Measurements from ENCODE around the gene CYB5B. TPM values are rescaled to one million over a fixed set of nuclear protein-coding genes. Genes with fewer than 3 reads are reported as not detected.
A peak's percentile ranks its signal among the peaks of the same experiment; 100 is the strongest.
"Not testable (repeated sequence)": the region's sequence is repeated elsewhere in the genome, so short reads cannot be mapped to it uniquely, and the experiment has no call there.

CYB5B gene
- total and polyA plus RNA-seq, 4 donors: 61.8 to 105 (median 97.6) TPM

DNA sequence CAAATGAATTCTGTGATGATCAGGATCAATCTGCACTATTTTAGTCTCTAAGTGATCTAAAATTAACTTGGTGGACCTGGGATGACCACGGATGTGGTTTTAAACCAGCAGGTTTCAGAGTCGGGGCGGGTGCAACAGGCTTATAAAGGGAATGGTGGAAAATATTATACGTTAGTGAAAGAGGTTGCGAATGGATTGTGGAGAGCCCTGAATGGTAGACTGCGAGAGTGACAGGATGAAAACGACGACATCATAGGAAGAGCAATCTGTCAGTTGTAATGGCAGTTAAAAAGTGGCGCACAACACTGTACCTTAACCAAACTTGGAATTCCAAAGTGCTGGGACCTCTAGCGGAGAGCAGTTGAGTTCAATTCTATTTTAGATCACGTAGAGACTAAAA is 1.2 kb upstream of the CYB5B start:
- peaks cover 12% of the 10 kb centered on the region for H3K36me3 ChIP-seq (ENCODE audit: control insufficient read depth, insufficient read depth, low read length)
- no peak overlapping the region for H3K27ac ChIP-seq (ENCODE audit: low read depth, low read length)
- no peak for DNase-seq (ENCODE audit: low read depth in 4 of 6, low spot score in 6 of 6)
- H3K4me1 ChIP-seq (ENCODE audit: control insufficient read depth, insufficient read depth, low read length): peaks cover 8% of the 10 kb centered on the region
- whole genome bisulfite sequencing (ENCODE audit: insufficient coverage): 83% methylated on average over 8 of the region's 11 CpGs
- no peak overlapping the region for H3K4me3 ChIP-seq (ENCODE audit: low read depth, low read length)
- no peaks in the 10 kb centered on the region for H3K27me3 ChIP-seq (ENCODE audit: control insufficient read depth, insufficient read depth, low read length)
- no peaks in the 10 kb centered on the region for H3K9me3 ChIP-seq (ENCODE audit: control insufficient read depth, insufficient read depth, low read length)

DNA sequence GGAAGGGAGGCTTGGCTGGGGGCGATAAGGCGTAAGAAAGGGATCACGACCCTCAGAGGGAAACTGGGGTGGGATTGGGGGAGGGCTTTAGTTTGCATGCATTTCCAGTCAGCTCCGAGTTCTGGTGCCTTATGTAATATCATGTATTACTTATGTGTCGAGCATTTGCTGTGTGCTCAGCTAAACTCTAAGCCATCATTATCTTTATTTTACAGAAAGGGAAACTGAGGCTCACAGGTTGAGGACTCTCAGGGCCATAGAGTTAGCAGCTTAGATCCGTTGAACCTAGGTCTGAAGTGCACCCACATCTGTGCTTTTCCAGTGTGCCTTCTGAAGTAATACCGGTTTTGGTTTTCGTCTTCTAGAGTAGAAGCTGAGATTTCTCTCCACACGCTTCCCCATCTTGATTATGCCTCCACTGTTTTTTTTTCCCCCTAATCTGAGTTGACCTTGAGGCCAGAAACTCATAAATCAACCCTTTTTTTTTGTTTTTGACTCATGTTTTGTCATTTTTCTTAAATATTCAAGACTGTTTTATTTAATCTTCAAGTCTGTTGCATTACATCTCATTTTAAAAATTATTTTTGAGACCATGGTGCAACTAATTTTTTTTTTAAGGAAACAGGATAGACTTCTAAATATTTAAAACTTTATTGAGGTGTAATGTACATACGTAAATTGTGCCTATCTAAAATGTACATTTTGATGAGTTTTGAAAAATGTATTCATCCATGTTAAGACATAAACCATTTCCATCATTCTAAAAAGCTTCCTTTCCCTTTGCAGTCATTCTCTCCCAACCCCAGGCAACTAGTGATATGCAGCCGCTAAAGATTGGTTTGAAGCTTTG is 741 bp downstream of the CYB5B start:
- peaks cover 8% of the 10 kb centered on the region for H3K4me1 ChIP-seq (ENCODE audit: control insufficient read depth, insufficient read depth, low read length)
- WGBS (ENCODE audit: insufficient coverage): 0% methylated on average over 5 of the region's 11 CpGs

DNA sequence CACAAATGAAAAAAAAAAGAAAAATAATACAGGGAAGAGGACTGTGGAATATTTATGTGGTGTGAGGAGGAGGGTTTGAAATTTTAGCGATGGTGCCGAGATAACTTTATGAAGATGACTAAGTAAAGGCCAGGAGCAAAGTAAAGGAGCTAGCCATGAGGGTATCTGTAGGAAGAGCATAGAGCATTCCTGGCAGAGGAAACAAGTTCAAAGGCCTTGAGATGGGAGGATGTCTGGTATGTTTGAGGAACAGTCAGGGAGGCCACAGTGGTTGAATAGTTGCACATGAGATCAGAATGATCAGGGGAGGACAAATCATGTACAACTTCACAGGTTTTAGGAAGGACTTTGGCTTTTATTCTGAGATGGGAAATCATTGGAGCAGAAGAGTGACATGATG is 4.2 kb downstream of the CYB5B start:
- Histone ChIP-seq H3K27me3 (ENCODE audit: control insufficient read depth, insufficient read depth, low read length) (no peaks in the 10 kb centered on the region), H3K4me3 (ENCODE audit: low read depth, low read length) (no peak overlapping the region), H3K27ac (ENCODE audit: low read depth, low read length) (no peak overlapping the region), H3K36me3 (ENCODE audit: control insufficient read depth, insufficient read depth, low read length) (peaks cover 40% of the 10 kb centered on the region), H3K9me3 (ENCODE audit: control insufficient read depth, insufficient read depth, low read length) (no peaks in the 10 kb centered on the region), H3K4me1 (ENCODE audit: control insufficient read depth, insufficient read depth, low read length) (peaks cover 4% of the 10 kb centered on the region)
- no peak for DNase-seq (ENCODE audit: low read depth in 4 of 6, low spot score in 6 of 6)
- WGBS (ENCODE audit: insufficient coverage): 100% methylated on average over 2 of the region's 2 CpGs

More for the DNA sequence above, 741 bp downstream of the CYB5B start:
- peaks cover 18% of the 10 kb centered on the region for H3K36me3 ChIP-seq (ENCODE audit: control insufficient read depth, insufficient read depth, low read length)
- DNase-seq (ENCODE audit: low read depth in 4 of 6, low spot score in 6 of 6): no peak
- no peaks in the 10 kb centered on the region for H3K27me3 ChIP-seq (ENCODE audit: control insufficient read depth, insufficient read depth, low read length)
- peak overlapping the region; percentile 88 for H3K27ac ChIP-seq (ENCODE audit: low read depth, low read length)
- no peaks in the 10 kb centered on the region for H3K9me3 ChIP-seq (ENCODE audit: control insufficient read depth, insufficient read depth, low read length)
- H3K4me3 ChIP-seq (ENCODE audit: low read depth, low read length): peak overlapping the region; percentile 81

DNA sequence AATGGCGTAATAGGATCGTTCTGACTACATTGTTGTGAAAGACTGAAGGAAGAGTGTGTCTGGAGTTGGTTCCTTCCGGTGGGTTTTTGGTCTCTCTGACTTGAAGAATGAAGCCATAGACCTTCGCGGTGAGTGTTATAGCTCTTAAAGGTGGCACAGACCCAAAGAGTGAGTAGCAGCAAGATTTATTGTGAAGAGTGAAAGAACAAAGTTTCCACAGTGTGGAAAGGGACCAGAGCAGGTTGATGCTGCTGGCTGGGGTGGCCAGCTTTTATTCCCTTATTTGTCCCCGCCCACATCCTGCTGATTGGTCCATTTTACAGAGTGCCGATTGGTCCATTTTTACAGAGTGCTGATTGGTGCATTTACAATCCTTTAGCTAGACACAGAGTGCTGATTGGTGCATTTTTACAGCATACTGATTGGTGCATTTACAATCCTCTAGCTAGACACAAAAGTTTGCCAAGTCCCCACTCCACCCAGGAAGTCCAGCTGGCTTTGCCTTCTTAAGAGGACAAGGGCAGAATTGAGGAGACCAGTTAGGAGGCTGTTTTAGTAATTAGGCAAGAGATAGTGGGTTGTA is 4.7 kb downstream of the CYB5B start:
- not testable (repeated sequence) for H3K9me3 ChIP-seq (ENCODE audit: control insufficient read depth, insufficient read depth, low read length); H3K4me3 ChIP-seq (ENCODE audit: low read depth, low read length); H3K27ac ChIP-seq (ENCODE audit: low read depth, low read length); DNase-seq (ENCODE audit: low read depth in 4 of 6, low spot score in 6 of 6); H3K27me3 ChIP-seq (ENCODE audit: control insufficient read depth, insufficient read depth, low read length); H3K4me1 ChIP-seq (ENCODE audit: control insufficient read depth, insufficient read depth, low read length)
- WGBS (ENCODE audit: insufficient coverage): 99% methylated on average over 6 of the region's 7 CpGs
- peaks cover 40% of the 10 kb centered on the region for H3K36me3 ChIP-seq (ENCODE audit: control insufficient read depth, insufficient read depth, low read length)

DNA sequence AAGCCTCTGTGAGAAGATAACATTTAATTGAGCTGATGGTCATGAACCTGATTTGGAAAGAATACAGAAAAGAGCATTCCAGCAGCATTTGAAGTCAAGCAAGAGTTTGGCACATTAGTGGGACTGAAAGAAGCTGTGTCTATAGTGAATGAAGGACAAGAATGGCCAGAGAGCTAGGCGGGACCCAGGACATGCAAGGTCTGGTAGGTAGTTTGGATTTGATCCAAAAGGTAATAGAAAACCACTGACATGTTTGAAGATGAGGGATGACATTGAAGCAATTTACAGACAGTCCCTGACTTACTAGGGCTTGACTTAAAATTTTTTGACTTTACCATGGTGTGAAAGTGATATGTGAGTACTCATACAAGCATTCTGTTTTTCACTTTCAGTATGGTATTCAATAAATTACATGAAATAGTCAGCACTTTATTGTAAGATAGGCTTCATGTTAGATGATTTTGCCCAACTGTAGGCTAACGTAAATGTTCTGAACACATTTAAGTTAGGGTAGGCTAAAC is 7.6 kb downstream of the CYB5B start:
- H3K4me1 ChIP-seq (ENCODE audit: control insufficient read depth, insufficient read depth, low read length): no peaks in the 10 kb centered on the region

DNA sequence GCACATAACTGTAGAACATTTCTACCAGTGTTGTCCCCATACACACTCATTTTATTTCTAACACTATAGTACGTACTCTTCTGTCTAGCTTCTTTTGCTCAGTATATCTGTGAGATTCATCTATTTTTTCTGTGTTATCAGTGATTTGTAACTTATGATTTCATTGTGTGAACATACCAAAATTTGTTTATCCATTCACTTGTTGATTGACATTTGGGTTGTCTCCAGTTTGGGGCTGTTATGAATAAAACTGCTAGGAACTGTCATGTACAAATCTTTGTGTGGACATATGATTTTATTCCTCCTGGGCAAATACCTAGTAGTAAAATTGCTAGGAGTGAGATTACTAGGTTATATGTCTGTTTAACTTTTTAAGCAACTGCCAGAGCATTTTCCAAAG is 9.6 kb downstream of the CYB5B start:
- Histone ChIP-seq H3K4me3 (ENCODE audit: low read depth, low read length) (no peak overlapping the region), H3K9me3 (ENCODE audit: control insufficient read depth, insufficient read depth, low read length) (no peaks in the 10 kb centered on the region), H3K27ac (ENCODE audit: low read depth, low read length) (no peak overlapping the region), H3K27me3 (ENCODE audit: control insufficient read depth, insufficient read depth, low read length) (no peaks in the 10 kb centered on the region), H3K4me1 (ENCODE audit: control insufficient read depth, insufficient read depth, low read length) (no peaks in the 10 kb centered on the region), H3K36me3 (ENCODE audit: control insufficient read depth, insufficient read depth, low read length) (peaks cover 27% of the 10 kb centered on the region)
- no peak for DNase-seq (ENCODE audit: low read depth in 4 of 6, low spot score in 6 of 6)
- no CpG with 5 or more reads among the region's 1 CpG for WGBS (ENCODE audit: insufficient coverage)

More for the DNA sequence above, 7.6 kb downstream of the CYB5B start:
- Histone ChIP-seq H3K27ac (ENCODE audit: low read depth, low read length) (no peak overlapping the region), H3K27me3 (ENCODE audit: control insufficient read depth, insufficient read depth, low read length) (no peaks in the 10 kb centered on the region), H3K4me3 (ENCODE audit: low read depth, low read length) (no peak overlapping the region), H3K9me3 (ENCODE audit: control insufficient read depth, insufficient read depth, low read length) (no peaks in the 10 kb centered on the region), H3K36me3 (ENCODE audit: control insufficient read depth, insufficient read depth, low read length) (peaks cover 40% of the 10 kb centered on the region)
- no peak for DNase-seq (ENCODE audit: low read depth in 4 of 6, low spot score in 6 of 6)
- 90% methylated on average over 1 of the region's 2 CpGs for WGBS (ENCODE audit: insufficient coverage)

DNA sequence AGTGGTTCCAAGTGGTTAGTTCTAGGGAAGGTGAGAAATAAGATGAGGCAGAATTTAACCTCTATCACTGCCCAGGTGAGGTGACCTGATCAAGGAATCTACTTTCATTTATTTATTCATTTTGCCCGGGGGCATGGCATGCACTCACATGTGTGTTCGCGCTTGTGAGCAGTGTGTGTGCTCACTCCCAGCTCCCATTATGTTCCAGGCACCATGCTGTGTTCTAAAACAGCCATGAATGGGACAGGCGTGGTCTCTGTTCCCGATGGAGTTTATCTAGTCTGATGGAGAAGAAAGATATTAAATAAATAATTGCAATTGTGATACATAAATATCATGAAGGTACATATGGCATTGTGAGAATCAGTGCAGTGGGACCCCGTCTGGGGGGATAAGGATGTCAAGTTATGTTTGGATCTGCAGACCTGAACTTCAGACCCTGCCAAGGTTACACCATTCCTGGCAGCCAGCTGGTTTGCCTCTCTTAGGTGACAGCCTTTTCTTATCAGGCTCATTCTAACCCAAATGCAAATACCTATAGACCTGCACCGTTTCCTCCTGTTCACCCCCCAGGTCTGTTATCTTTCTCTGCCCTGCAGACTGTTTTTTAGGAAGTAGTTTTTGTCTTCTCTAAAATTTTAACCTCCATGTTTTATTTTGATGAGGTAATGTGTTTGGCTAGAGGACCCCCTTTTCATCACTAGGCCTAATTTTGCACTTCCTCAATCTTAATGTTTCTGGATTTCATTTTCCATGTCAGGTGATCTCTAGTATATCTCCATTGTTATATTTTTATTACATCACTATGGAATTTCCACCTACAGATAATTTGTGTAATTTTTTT is 11.8 kb downstream of the CYB5B start:
- DNase-seq (ENCODE audit: low read depth in 4 of 6, low spot score in 6 of 6): no peak
- Histone ChIP-seq H3K27me3 (ENCODE audit: control insufficient read depth, insufficient read depth, low read length) (no peaks in the 10 kb centered on the region), H3K9me3 (ENCODE audit: control insufficient read depth, insufficient read depth, low read length) (no peaks in the 10 kb centered on the region), H3K4me1 (ENCODE audit: control insufficient read depth, insufficient read depth, low read length) (no peaks in the 10 kb centered on the region), H3K27ac (ENCODE audit: low read depth, low read length) (no peak overlapping the region), H3K4me3 (ENCODE audit: low read depth, low read length) (no peak overlapping the region), H3K36me3 (ENCODE audit: control insufficient read depth, insufficient read depth, low read length) (peaks cover 22% of the 10 kb centered on the region)
- no CpG with 5 or more reads among the region's 7 CpGs for WGBS (ENCODE audit: insufficient coverage)

DNA sequence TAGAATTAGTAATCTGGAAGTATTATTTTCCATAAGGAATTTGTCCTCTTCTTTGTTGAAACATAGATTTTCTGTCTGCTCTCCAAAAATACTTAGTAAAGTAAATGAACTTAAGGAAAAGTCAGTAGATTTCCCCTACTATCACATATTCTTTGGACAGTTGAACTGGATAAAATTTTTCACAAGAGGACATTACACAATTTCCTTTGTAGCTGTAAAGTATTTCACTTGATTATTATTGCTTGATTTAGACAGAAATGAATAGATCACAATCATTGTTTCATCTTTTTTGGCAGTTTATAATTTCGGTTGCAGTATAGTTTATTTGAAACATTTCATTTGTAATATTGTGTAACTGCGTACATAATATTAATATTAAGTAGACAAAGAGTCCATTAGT is 12.5 kb downstream of the CYB5B start:
- no CpG with 5 or more reads among the region's 2 CpGs for WGBS (ENCODE audit: insufficient coverage)

DNA sequence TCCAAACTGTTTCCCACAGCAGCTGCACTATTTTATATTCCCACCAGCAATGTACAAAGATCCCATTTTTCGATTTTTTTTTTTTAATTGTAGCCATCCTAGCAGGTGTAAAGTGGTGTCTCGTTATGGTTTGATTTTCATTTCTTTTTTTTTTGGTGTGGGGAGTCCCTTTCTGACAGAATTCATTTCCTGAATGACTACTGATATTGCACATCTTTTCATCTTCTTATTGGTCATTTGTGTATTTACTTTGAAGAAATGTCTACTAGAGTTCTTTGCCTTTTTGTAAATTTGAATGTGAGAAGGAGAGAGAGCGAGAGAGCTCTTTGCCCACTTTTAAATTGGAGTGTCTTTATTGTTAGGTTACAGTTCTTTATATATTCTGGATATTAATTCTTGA is 14.0 kb downstream of the CYB5B start:
- peaks cover 9% of the 10 kb centered on the region for H3K36me3 ChIP-seq (ENCODE audit: control insufficient read depth, insufficient read depth, low read length)
- H3K27me3 ChIP-seq (ENCODE audit: control insufficient read depth, insufficient read depth, low read length): no peaks in the 10 kb centered on the region
- H3K4me3 ChIP-seq (ENCODE audit: low read depth, low read length): no peak overlapping the region
- no CpG with 5 or more reads among the region's 3 CpGs for WGBS (ENCODE audit: insufficient coverage)
- H3K9me3 ChIP-seq (ENCODE audit: control insufficient read depth, insufficient read depth, low read length): no peaks in the 10 kb centered on the region
- DNase-seq (ENCODE audit: low read depth in 4 of 6, low spot score in 6 of 6): no peak
- H3K27ac ChIP-seq (ENCODE audit: low read depth, low read length): no peak overlapping the region
- H3K4me1 ChIP-seq (ENCODE audit: control insufficient read depth, insufficient read depth, low read length): no peaks in the 10 kb centered on the region

More for the DNA sequence above, 12.5 kb downstream of the CYB5B start:
- Histone ChIP-seq H3K4me1 (ENCODE audit: control insufficient read depth, insufficient read depth, low read length) (no peaks in the 10 kb centered on the region), H3K27me3 (ENCODE audit: control insufficient read depth, insufficient read depth, low read length) (no peaks in the 10 kb centered on the region), H3K4me3 (ENCODE audit: low read depth, low read length) (no peak overlapping the region), H3K27ac (ENCODE audit: low read depth, low read length) (no peak overlapping the region), H3K9me3 (ENCODE audit: control insufficient read depth, insufficient read depth, low read length) (no peaks in the 10 kb centered on the region), H3K36me3 (ENCODE audit: control insufficient read depth, insufficient read depth, low read length) (peaks cover 16% of the 10 kb centered on the region)
- no peak for DNase-seq (ENCODE audit: low read depth in 4 of 6, low spot score in 6 of 6)
